PC-9 (cell line): ENCODE data around the gene TMEM120A.

Experiments used
- EZH2 ChIP-seq: fragments of 200-600 bp; sonication (generic); IDR thresholded peaks from 2 replicates; pipeline ENCODE4 v1.8.0; 2017; ENCODE audit warnings: antibody characterized with exemption, low read depth
- TF ChIP-seq, protein P1 (sequence below): fragments of 200-600 bp; sonication (generic); conservative IDR thresholded peaks from 2 replicates; pipeline ENCODE4 v1.6.1; 2017; ENCODE audit warnings: mixed run types, antibody characterized with exemption, mild to moderate bottlenecking, moderate library complexity

DNA sequence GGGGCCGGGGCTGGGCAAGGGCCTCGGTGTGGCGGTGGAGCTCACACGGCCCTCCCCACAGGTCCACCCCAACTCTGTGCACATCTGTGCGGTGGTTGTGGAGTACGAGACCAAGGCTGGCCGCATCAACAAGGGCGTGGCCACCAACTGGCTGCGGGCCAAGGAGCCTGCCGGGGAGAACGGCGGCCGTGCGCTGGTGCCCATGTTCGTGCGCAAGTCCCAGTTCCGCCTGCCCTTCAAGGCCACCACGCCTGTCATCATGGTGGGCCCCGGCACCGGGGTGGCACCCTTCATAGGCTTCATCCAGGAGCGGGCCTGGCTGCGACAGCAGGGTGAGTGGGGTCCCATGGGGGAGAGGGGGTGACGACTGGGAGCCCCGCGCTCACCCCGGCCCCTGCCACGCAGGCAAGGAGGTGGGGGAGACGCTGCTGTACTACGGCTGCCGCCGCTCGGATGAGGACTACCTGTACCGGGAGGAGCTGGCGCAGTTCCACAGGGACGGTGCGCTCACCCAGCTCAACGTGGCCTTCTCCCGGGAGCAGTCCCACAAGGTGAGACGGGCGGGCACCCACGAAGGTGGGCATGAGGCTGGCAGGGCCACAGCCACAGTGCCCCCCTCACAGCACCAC is 8.8 kb downstream of the TMEM120A start:
- TF ChIP-seq, protein P1, sequence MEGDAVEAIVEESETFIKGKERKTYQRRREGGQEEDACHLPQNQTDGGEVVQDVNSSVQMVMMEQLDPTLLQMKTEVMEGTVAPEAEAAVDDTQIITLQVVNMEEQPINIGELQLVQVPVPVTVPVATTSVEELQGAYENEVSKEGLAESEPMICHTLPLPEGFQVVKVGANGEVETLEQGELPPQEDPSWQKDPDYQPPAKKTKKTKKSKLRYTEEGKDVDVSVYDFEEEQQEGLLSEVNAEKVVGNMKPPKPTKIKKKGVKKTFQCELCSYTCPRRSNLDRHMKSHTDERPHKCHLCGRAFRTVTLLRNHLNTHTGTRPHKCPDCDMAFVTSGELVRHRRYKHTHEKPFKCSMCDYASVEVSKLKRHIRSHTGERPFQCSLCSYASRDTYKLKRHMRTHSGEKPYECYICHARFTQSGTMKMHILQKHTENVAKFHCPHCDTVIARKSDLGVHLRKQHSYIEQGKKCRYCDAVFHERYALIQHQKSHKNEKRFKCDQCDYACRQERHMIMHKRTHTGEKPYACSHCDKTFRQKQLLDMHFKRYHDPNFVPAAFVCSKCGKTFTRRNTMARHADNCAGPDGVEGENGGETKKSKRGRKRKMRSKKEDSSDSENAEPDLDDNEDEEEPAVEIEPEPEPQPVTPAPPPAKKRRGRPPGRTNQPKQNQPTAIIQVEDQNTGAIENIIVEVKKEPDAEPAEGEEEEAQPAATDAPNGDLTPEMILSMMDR = no peak
- TF ChIP-seq EZH2 = no peak
